Sigmoid colon (tissue), 7 donors: Measurements from ENCODE around the gene P2RX5. TPM values are rescaled to one million over a fixed set of nuclear protein-coding genes. Genes with fewer than 3 reads are reported as not detected.

Experiments used
- DNase-seq: peaks from one replicate; pipeline ENCODE4 v3.0.0-alpha.2; 2019
- H3K27ac ChIP-seq, 4 donors: fragments of 200-600 bp; sonication (generic); one replicate each; pipeline ENCODE4 v1.5.1; 2016 to 2019; ENCODE audit warnings: mild to moderate bottlenecking in 1 of 4
- H3K27me3 ChIP-seq, 3 donors: fragments of 200-600 bp; sonication (generic); one replicate each; pipeline ENCODE4 v1.5.1; 2019; ENCODE audit warnings: mild to moderate bottlenecking in 1 of 3
- H3K36me3 ChIP-seq, 4 donors: fragments of 200-600 bp; sonication (generic); one replicate each; pipeline ENCODE4 v1.5.1; 2016 to 2019
- H3K4me1 ChIP-seq, 4 donors: fragments of 200-600 bp; sonication (generic); one replicate each; pipeline ENCODE4 v1.5.1; 2017 to 2019
- H3K4me3 ChIP-seq, 4 donors: fragments of 200-600 bp; sonication (generic); one replicate each; pipeline ENCODE4 v1.5.1; 2017 to 2019; ENCODE audit warnings: mild to moderate bottlenecking in 2 of 4, moderate library complexity in 1 of 4
- H3K9me3 ChIP-seq, 4 donors: fragments of 200-600 bp in 3 of 4; sonication (generic) in 3 of 4; one replicate each; pipeline versions ENCODE4 v1.5.1 to v1.6.1; 2013 to 2019
- CTCF ChIP-seq, 4 experiments: fragments of 450-650 bp in 3 of 4; fragments of 200-600 bp in 1 of 4; IDR thresholded peaks; one replicate each; pipeline ENCODE4 v1.5.1; 2016 to 2019; ENCODE audit warnings: antibody characterized with exemption in 4 of 4, mild to moderate bottlenecking in 3 of 4, moderate library complexity in 2 of 4
- EP300 ChIP-seq, 4 donors: sonication (generic); formaldehyde crosslinking; IDR thresholded peaks; one replicate each; pipeline ENCODE4 v1.6.1; 2017; ENCODE audit warnings: antibody characterized with exemption in 4 of 4
- POLR2A ChIP-seq, 2 donors: fragments of 450-650 bp; IDR thresholded peaks; one replicate each; pipeline ENCODE4 v1.6.1; 2016; ENCODE audit warnings: antibody characterized with exemption in 2 of 2, mild to moderate bottlenecking in 2 of 2, moderate library complexity in 2 of 2
- POLR2AphosphoS5 ChIP-seq, 4 donors: sonication (generic); formaldehyde crosslinking; IDR thresholded peaks; one replicate each; pipeline ENCODE4 v1.6.1; 2017; ENCODE audit warnings: antibody characterized with exemption in 4 of 4
- WGBS, 2 donors: extraction: QIAGEN DNeasy Blood & Tissue Kit; methylation state at CpG; one replicate each; pipeline ENCODE4 v1.1.7; 2013; 5-methylcytosine and 5-hydroxymethylcytosine counted together
- intact Hi-C: fragments of 100-400 bp; cut with DNase I; formaldehyde crosslinking; loops from one replicate; pipeline ENCODE4 v1.15.1; 2023
- polyA plus RNA-seq, 3 donors: library from polyadenylated mRNA; stranded (reverse); fragments of 200-250 nt; gene quantifications; one replicate each; pipeline ENCODE4 v1.2.3, GENCODE V29; 2013
- total RNA-seq, 4 donors: library from RNA; depleted of rRNA; stranded (reverse); fragments of >200 nt; gene quantifications; one replicate each; pipeline ENCODE4 v1.1.0, GENCODE V29; 2016
- donor health status: healthy with polysubstance abuse.
- donor health status: Bipolar disorder and iron deficiency.
- donor health status: healthy.

Gene P2RX5
- total and polyA plus RNA-seq, 7 donors, result 0.27 to 55.3 (median 0.49) TPM; not detected in 2

- TF ChIP-seq EP300 (IDR thresholded peaks at IDR 0.05), result no peak
- intact Hi-C loops, result loop anchor here (10.0 kb wide), 1 partner anchor 619 kb away; no protein-coding TSS in a partner anchor
- no peak for DNase-seq
- H3K4me3 ChIP-seq, result no peak overlapping the region
- no peak overlapping the region for H3K27ac ChIP-seq
- no peaks in the 10 kb centered on the region for H3K27me3 ChIP-seq
- no peaks in the 10 kb centered on the region for H3K9me3 ChIP-seq
- peaks cover 0 to 54% (median 49%) of the 10 kb centered on the region in 4 donors for H3K4me1 ChIP-seq
- 91 to 92% methylated on average over 33 of the region's 33 CpGs for WGBS, 2 donors
- H3K36me3 ChIP-seq, result peaks cover 0 to 38% (median 23%) of the 10 kb centered on the region in 4 donors
Measured at GRCh38 chr17:3663102-3664011, 32.6 kb downstream of the P2RX5 start.

- no peak for DNase-seq
- H3K4me3 ChIP-seq, result no peak overlapping the region
- peaks cover 0 to 38% (median 29%) of the 10 kb centered on the region in 4 donors for H3K4me1 ChIP-seq
- 84 to 93% methylated on average over 23 of the region's 23 CpGs for WGBS, 2 donors
- H3K27ac ChIP-seq, result peak overlapping the region; percentile 77 to 89 (median 83)
- TF ChIP-seq EP300 (IDR thresholded peaks at IDR 0.05), result no peak
- no peak for TF ChIP-seq POLR2A (IDR thresholded peaks at IDR 0.05)
- TF ChIP-seq CTCF (IDR thresholded peaks at IDR 0.05), result no peak
- H3K27me3 ChIP-seq, result no peaks in the 10 kb centered on the region
- intact Hi-C loops, result loop anchor here (10.0 kb wide), 1 partner anchor 616 kb away; no protein-coding TSS in a partner anchor
- no peaks in the 10 kb centered on the region for H3K9me3 ChIP-seq
- H3K36me3 ChIP-seq, result peaks cover 0 to 38% (median 23%) of the 10 kb centered on the region in 4 donors
Measured at GRCh38 chr17:3660311-3660891, 35.6 kb downstream of the P2RX5 start.

GRCh38 chr17:3659541-3660111 is 36.3 kb downstream of the P2RX5 start:
- peaks cover 0 to 36% (median 28%) of the 10 kb centered on the region in 4 donors for H3K4me1 ChIP-seq
- TF ChIP-seq CTCF (IDR thresholded peaks at IDR 0.05), result peak in 3 of 4 experiments; percentile 22 to 57 (median 36)
- peak in 3 of 4 donors; percentile 39 to 63 (median 47) for TF ChIP-seq POLR2AphosphoS5 (IDR thresholded peaks at IDR 0.05)
- TF ChIP-seq EP300 (IDR thresholded peaks at IDR 0.05), result no peak
- no peaks in the 10 kb centered on the region for H3K27me3 ChIP-seq
- H3K4me3 ChIP-seq, result no peak overlapping the region
- H3K27ac ChIP-seq, result peak overlapping the region; percentile 77 to 89 (median 83)
- intact Hi-C loops, result loop anchor here (10.0 kb wide), 1 partner anchor 615 kb away; no protein-coding TSS in a partner anchor
- peaks cover 0 to 36% (median 20%) of the 10 kb centered on the region in 4 donors for H3K36me3 ChIP-seq
- H3K9me3 ChIP-seq, result no peaks in the 10 kb centered on the region
- DNase-seq, result peak; percentile 87
- 42 to 72% methylated on average over 22 of the region's 22 CpGs for WGBS, 2 donors

- TF ChIP-seq POLR2A (IDR thresholded peaks at IDR 0.05), result no peak
- no peak for TF ChIP-seq POLR2AphosphoS5 (IDR thresholded peaks at IDR 0.05)
- TF ChIP-seq EP300 (IDR thresholded peaks at IDR 0.05), result no peak
- TF ChIP-seq CTCF (IDR thresholded peaks at IDR 0.05), result no peak
- Histone ChIP-seq H3K4me3 (no peak overlapping the region), H3K36me3 (peaks cover 0 to 28% (median 14%) of the 10 kb centered on the region in 4 donors), H3K27me3 (no peaks in the 10 kb centered on the region), H3K4me1 (peaks cover 0 to 36% (median 28%) of the 10 kb centered on the region in 4 donors), H3K27ac (peak overlapping the region; percentile 77 to 89 (median 83)), H3K9me3 (no peaks in the 10 kb centered on the region)
- intact Hi-C loops, result no loop called here
- WGBS, 2 donors, result 80% methylated on average over 22 of the region's 22 CpGs
- DNase-seq, result no peak
Measured at GRCh38 chr17:3658784-3659449, 37.0 kb downstream of the P2RX5 start.
